Stimulated activated CD8-positive, alpha-beta memory T cell treated with anti-CD3 and anti-CD28 coated beads, Interleukin-2, amount 100 ng/mL, for 1 hour (primary cell): ENCODE measurements around the gene CTTNBP2NL.
"Not testable (repeated sequence)": the region's sequence is repeated elsewhere in the genome, so short reads cannot be mapped to it uniquely, and the experiment has no call there.

Experiments
- DNase-seq, 2 donors: peaks; one replicate each; pipeline ENCODE4 v3.0.0-alpha.2; 2020; ENCODE audit warnings: low read depth in 2 of 2

The CTTNBP2NL gene

DNA sequence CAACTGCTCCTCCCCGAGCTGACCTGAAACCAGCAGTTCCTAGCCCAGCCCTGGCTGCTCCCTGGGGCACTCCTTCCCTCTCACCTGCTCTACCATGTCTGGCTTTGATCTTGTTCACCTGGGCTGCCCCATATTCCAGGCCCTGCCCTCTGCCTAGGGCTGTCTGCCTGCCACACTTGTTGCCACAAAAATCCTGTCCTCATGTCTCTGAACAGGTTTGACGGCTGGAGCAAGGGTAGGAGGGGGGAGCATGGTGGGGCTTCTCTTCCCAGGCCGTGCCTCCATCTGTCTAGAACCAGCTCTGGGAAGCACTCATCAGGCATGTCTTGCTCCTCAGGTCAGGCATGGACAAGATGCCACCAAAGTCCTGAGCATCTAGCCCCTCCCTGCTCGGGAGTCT lies 68.5 kb downstream of the CTTNBP2NL start:
- DNase-seq = no peak

- DNase-seq = no peak
Measured at GRCh38 chr1:112465122-112465521, 69.1 kb downstream of the CTTNBP2NL start.

DNA sequence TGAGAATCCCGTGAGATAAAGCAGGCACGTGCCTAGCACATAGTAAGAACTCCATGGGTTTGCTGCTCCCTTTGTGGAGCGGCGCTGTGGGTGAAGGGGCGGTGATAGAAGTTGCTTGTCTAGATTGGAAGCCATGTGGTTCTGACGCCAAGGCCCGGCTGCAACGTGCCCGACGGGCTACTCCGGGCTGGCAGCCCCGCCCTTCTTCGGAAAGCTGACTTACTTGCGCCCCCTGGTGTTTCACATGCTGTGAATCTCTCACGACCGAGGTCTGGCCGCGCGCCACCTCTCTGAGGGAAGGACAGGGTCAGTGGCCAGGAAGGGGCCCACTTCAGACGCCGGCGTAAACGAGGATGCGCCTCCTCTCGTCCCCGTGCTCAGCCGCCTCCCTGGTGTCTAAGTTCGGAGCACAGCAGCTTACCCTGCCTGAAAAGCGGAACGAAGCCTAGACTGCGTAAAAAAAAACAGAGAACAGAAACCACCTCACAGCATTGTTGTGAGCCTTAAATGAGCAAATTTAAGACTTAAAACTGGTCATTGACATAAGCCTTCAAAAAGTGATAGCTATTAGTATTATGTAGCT lies 70.2 kb downstream of the CTTNBP2NL start:
- DNase-seq = peak; percentile 65 to 67

- DNase-seq = not testable (repeated sequence)
Measured at GRCh38 chr1:112470324-112470723, 74.3 kb downstream of the CTTNBP2NL start.

DNA sequence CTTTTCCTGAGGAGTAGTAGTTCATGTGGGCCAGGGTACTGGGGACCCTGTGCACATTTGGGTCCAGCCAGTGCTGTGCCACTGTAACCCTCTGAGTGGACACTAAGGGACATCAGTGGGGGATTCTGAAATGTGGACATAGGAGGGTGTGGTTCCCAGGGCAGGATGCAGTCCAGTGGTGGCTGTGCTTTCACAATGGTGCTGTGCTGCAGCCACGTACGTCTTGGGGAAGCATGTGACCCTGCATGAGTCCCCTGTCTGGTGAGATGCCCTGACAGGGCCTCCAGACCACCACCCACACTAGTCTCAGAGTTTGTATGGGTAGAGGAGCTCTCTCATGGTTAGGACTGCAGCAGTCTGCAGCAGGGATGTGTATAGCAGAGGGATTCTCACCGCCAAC lies 75.0 kb downstream of the CTTNBP2NL start:
- DNase-seq = no peak

GRCh38 chr1:112472142-112472541 lies 76.1 kb downstream of the CTTNBP2NL start:
- DNase-seq = no peak

DNA sequence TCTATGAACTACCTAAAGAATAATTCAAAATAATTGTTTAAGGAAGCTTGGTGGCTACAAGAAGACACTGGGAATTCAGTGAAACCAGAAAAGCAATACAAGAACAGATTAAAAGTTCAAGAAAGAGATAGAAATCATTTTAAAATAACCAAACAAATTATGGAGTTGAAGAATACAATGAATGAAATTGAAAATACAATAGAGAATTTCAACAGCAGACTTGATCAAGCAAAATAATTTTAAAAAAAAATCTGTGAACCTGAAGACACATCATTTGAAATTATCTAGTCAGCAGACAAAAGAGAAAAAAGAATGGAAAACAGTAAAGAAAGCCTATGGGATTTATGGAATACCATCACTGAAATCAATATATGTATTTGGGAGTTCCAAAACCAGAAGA lies 81.5 kb downstream of the CTTNBP2NL start:
- no peak for DNase-seq

GRCh38 chr1:112478314-112478713 lies 82.3 kb downstream of the CTTNBP2NL start:
- no peak for DNase-seq

DNA sequence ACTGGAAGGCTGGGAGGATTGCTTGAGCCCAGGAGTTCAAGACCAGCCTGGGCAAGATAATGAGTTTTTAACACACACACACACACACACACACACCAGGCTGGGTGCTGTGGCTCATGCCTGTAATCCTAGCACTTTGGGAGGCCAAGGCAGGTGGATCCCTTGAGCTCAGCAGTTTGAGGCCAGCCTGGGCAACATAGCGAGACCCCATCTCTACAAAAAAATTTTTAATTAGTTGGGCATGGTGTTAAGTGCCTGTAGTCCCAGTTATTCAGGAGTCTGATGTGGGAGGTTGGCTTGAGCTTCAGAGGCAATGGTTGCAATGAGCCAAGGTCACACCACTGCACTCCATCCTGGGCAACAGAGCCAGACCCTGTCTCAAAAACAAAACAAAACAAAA lies 90.0 kb downstream of the CTTNBP2NL start:
- DNase-seq = not testable (repeated sequence)

GRCh38 chr1:112487686-112488085 lies 91.7 kb downstream of the CTTNBP2NL start:
- not testable (repeated sequence) for DNase-seq

GRCh38 chr1:112488141-112488540 lies 92.1 kb downstream of the CTTNBP2NL start:
- DNase-seq = no peak

GRCh38 chr1:112492076-112492475 lies 96.1 kb downstream of the CTTNBP2NL start:
- no peak for DNase-seq

DNA sequence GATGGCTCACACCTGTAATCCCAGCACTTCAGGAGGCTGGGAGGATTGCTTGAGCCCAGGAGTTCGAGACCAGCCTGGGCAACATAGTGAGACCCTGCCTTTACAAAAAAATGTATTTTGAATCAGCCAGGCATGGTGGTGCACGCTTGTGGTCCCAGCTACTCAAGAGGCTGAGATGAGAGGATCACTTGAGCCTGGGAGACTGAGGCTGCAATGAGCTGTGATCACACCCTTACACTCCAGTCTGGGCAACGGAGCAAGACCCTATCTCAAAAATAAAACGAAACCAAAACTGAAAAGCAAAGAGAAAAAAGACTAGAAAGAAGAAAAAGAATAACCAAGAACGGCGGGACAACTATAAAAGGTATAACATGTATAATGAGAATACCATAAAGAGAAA lies 97.3 kb downstream of the CTTNBP2NL start:
- DNase-seq = no peak

GRCh38 chr1:112496290-112496689 lies 100.3 kb downstream of the CTTNBP2NL start:
- DNase-seq = no peak

DNA sequence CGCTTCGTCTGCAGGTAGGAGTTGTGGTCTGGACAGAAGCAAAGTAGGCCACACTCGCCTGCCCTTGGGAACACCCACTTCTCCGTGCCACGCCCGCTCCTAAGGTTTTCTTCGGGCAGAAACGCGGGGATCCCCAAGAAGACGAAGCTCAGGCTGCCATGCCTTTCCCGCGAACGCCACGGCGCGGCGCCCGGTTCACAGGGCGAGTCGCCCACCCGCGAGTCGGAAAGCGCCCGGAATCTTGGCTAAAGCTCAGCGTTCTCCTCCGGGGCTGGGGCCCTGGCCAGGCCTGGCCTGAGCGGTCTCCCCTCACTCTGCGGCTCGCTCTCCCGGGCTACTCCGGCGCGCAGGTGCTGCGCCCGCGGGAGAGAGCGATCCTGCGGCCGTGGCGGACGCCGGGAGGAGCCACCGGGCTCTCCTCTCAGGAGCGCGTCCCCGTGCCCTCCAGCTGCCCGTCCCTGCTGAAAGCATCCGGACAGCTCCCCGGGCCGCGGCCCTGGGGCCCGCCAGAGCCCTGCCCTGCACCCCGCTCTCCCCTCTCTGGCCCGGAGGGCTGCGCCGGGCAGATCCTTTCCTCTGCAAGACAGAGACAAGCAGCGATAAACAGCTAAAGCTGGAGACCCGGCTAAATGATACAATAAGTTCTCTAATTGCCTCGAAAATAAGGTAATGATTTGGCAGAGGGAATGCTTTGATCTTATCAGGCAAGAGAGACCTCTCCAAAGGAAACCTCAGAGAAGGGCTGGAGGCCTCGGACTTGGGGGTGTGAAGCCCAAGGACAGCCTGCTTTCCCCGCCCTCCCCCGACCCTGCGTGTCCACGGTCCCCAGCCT lies 106.0 kb downstream of the CTTNBP2NL start:
- peak in 1 of 2 donors; percentile 16 for DNase-seq

DNA sequence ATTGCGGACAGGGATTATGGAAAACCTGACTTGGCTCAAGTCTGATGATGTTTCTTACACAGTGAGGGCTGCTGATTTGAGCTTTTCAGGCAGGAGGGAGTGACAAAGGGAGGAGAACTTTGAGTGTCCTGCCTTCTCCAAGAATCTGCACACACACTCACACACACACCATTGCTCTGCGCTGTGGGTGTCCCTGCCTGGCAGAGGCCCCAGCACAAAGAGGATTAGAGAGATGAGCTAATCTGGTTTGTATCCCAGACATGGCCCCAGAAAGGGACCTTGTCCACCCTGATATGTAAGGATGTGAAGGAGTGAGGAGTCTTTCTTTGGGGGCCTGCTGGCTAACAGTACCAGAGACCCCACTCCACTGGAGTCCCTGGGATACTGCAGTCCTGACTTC lies 106.8 kb downstream of the CTTNBP2NL start:
- DNase-seq = no peak

DNA sequence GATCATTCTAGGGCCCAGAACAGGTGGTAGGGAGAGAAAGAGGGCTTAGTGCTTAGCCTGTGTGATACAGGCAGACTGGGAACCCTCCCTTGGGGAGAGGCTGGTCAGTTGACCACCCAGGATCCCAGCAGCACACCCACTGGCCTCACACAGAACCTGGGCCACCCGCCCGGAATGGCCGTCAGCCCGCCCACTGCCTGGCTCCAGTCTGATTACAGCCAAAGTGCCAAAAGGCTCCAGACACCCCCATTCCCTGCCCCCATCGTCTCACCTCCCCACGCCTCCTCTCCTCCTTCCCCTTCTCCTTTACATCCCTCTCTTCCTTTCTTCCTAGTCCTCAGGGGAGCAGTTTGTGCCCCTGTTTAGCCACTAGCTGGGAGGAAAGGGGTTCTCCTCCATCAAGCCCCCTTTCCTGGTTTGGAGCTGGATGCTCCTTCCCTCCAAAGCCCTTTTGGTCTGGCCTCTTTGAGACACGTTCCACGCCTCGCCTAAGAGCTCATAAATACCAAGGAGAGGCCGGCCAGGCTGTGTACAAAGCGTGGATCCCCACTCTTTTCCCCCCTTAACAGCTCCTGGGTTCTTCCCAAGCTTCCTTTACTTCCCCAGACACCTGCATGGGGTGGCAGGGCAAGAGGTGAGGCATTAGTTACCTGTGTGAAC lies 108.1 kb downstream of the CTTNBP2NL start:
- DNase-seq = no peak

DNA sequence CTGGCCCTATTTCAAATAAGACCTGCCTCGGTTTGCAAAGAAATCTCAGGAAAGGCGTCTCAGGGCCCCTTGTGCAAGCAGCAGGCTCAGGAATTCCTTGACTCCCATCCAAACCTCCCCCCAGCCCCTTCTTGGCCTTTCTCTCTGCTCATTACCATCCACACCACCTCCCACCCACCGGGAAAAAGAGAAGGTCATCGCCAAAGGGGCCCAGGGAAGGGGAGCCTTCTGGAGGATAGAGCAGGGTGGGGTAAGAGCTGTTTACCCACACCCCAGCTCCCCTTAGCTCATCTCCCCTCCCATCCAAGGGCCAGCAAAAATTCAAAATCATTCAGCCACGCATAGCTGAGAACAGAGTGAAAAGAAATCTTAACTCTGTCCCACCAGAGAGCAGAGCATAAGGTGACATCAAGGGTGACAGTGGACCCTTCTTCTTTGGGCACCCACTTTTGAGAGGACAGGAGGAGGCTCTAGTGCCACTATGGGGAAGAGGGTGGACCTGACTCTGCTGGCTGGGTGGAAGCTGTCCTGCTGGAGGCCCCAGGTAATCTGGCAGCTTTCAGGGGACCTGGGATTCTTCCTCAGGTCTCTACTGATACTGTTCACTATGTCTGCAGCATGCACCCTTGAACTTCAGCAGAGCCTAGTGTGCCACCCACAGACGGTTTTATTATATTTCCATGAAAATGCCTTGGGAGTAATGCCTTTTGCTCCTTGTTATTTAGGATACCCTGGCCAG lies 108.8 kb downstream of the CTTNBP2NL start:
- DNase-seq = no peak

- DNase-seq = no peak
Measured at GRCh38 chr1:112505400-112505785, 109.4 kb downstream of the CTTNBP2NL start.

- DNase-seq = no peak
Measured at GRCh38 chr1:112505878-112506277, 109.9 kb downstream of the CTTNBP2NL start.

DNA sequence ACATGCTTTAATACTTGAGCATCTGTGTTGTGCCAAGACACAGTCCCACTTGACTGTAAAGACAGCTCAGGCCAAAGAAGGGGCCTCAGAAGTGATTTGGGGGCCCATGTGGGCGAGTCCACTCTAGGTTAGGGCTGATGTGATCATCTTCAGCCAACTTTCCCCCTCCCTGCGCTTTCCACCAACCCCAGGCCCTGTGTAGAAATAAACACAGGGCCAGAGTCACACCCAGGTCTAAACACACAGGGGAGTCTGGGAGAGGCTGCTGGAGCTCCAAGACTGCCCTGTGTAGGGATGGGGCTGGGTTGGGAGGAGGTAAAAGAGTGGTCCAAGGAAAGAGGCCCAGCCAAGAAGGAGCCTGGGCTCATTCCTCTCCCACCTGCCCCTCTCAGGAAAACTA lies 110.3 kb downstream of the CTTNBP2NL start:
- no peak for DNase-seq

DNA sequence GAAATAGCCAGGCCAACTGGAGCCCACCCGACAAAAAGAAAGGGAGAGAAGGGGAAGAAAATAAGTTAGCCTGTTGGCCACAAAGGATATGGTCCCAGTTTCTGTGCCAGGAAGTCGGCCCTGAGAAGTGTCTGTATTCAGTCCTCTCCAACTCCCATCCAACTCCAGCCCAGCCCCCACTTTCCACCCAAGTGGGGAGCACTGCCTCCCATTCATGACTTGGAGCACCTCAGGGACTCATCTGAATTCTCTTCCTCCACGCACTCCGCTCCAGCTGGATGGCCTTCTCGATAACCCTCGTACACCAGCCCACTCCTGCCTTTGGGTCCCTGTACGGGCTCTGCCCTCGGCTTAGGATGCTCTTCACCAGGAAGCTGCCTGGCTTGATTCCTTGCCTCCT lies 110.7 kb downstream of the CTTNBP2NL start:
- DNase-seq = no peak
